ENCODE results near the gene ABR. TPM values are rescaled to one million over a fixed set of nuclear protein-coding genes. Genes with fewer than 3 reads are reported as not detected.

Gene ABR
- total RNA-seq, 1 donor: 156 TPM

GRCh38 chr17:968812-969730, 210.7 kb downstream of the ABR start:
- DNase-seq (ENCODE audit: insufficient read length, low spot score, missing footprints): peak; percentile 62
- Histone ChIP-seq H2AFZ (ENCODE audit: low read length) (no peak overlapping the region), H3K27me3 (ENCODE audit: insufficient read depth, low read length) (no peaks in the 10 kb centered on the region), H3K4me2 (ENCODE audit: insufficient read depth, low read length) (peak overlapping the region; percentile 50), H3K4me3 (ENCODE audit: insufficient read depth, low read length) (peak overlapping the region; percentile 20), H3K79me2 (ENCODE audit: insufficient read depth, low read length) (peaks cover 62% of the 10 kb centered on the region), H3K36me3 (ENCODE audit: insufficient read depth, low read length) (peaks cover 6% of the 10 kb centered on the region), H4K20me1 (ENCODE audit: insufficient read depth, low read length) (peaks cover 48% of the 10 kb centered on the region), H3K27ac (ENCODE audit: low read depth, low read length) (no peak overlapping the region), H3K9me3 (ENCODE audit: low read depth, low read length) (no peaks in the 10 kb centered on the region), H3K4me1 (ENCODE audit: insufficient read depth, low read length) (no peaks in the 10 kb centered on the region)
- no peak for TF ChIP-seq CTCF (IDR thresholded peaks at IDR 0.05; ENCODE audit: extremely low read depth, low read depth, low read length)

- Histone ChIP-seq H3K4me2 (ENCODE audit: insufficient read depth, low read length) (no peak overlapping the region), H4K20me1 (ENCODE audit: insufficient read depth, low read length) (peaks cover 53% of the 10 kb centered on the region), H3K4me1 (ENCODE audit: insufficient read depth, low read length) (no peaks in the 10 kb centered on the region), H3K27ac (ENCODE audit: low read depth, low read length) (no peak overlapping the region), H3K79me2 (ENCODE audit: insufficient read depth, low read length) (peaks cover 54% of the 10 kb centered on the region), H3K9me3 (ENCODE audit: low read depth, low read length) (no peaks in the 10 kb centered on the region), H3K4me3 (ENCODE audit: insufficient read depth, low read length) (no peak overlapping the region), H3K36me3 (ENCODE audit: insufficient read depth, low read length) (peaks cover 6% of the 10 kb centered on the region), H2AFZ (ENCODE audit: low read length) (no peak overlapping the region), H3K27me3 (ENCODE audit: insufficient read depth, low read length) (no peaks in the 10 kb centered on the region)
- DNase-seq (ENCODE audit: insufficient read length, low spot score, missing footprints): no peak
- TF ChIP-seq CTCF (IDR thresholded peaks at IDR 0.05; ENCODE audit: extremely low read depth, low read depth, low read length): no peak
Observed at GRCh38 chr17:967122-967521, 212.7 kb downstream of the ABR start.

DNA sequence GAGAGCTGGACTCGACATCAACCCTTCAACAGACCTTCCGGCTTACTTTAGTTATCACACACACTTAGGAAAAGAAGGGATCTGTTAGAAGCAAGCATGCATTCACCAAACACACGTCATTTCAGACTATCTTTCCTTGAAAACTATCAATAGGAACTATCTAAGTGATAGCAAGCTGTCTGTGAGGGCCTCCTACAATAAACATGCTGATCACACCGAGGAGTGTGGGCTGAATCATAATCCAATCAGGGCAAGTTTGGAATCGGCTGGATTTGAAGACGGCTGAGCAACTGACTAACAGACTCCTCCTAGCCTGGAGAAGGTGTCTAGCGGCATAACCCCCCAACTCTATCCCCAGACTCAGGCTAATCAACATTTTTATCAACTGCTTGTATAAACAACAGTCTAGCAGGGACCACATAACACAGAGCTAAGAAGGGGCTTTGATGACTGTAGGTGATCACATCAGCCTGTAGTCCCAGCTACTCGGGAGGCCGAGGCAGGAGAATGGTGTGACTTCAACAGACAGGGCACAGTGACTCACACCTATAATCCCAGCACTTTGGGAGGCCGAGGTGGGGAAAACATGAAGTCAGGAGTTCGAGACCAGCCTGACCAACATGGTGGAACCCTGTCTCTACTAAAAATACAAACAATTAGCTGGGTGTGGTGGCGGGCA, 214.3 kb downstream of the ABR start:
- no peaks in the 10 kb centered on the region for H3K4me1 ChIP-seq (ENCODE audit: insufficient read depth, low read length)
- H3K9me3 ChIP-seq (ENCODE audit: low read depth, low read length): no peaks in the 10 kb centered on the region
- peaks cover 49% of the 10 kb centered on the region for H3K79me2 ChIP-seq (ENCODE audit: insufficient read depth, low read length)
- H3K4me2 ChIP-seq (ENCODE audit: insufficient read depth, low read length): no peak overlapping the region
- H4K20me1 ChIP-seq (ENCODE audit: insufficient read depth, low read length): peaks cover 60% of the 10 kb centered on the region
- no peak overlapping the region for H2AFZ ChIP-seq (ENCODE audit: low read length)
- no peak for TF ChIP-seq CTCF (IDR thresholded peaks at IDR 0.05; ENCODE audit: extremely low read depth, low read depth, low read length)
- no peaks in the 10 kb centered on the region for H3K27me3 ChIP-seq (ENCODE audit: insufficient read depth, low read length)
- no peak overlapping the region for H3K4me3 ChIP-seq (ENCODE audit: insufficient read depth, low read length)
- peaks cover 2% of the 10 kb centered on the region for H3K36me3 ChIP-seq (ENCODE audit: insufficient read depth, low read length)
- no peak for DNase-seq (ENCODE audit: insufficient read length, low spot score, missing footprints)
- no peak overlapping the region for H3K27ac ChIP-seq (ENCODE audit: low read depth, low read length)

- H3K27me3 ChIP-seq (ENCODE audit: insufficient read depth, low read length): no peaks in the 10 kb centered on the region
- no peak overlapping the region for H3K4me3 ChIP-seq (ENCODE audit: insufficient read depth, low read length)
- DNase-seq (ENCODE audit: insufficient read length, low spot score, missing footprints): no peak
- no peaks in the 10 kb centered on the region for H3K36me3 ChIP-seq (ENCODE audit: insufficient read depth, low read length)
- no peak overlapping the region for H2AFZ ChIP-seq (ENCODE audit: low read length)
- H3K9me3 ChIP-seq (ENCODE audit: low read depth, low read length): no peaks in the 10 kb centered on the region
- peaks cover 43% of the 10 kb centered on the region for H3K79me2 ChIP-seq (ENCODE audit: insufficient read depth, low read length)
- no peaks in the 10 kb centered on the region for H3K4me1 ChIP-seq (ENCODE audit: insufficient read depth, low read length)
- H3K4me2 ChIP-seq (ENCODE audit: insufficient read depth, low read length): no peak overlapping the region
- no peak overlapping the region for H3K27ac ChIP-seq (ENCODE audit: low read depth, low read length)
- no peak for TF ChIP-seq CTCF (IDR thresholded peaks at IDR 0.05; ENCODE audit: extremely low read depth, low read depth, low read length)
- peaks cover 56% of the 10 kb centered on the region for H4K20me1 ChIP-seq (ENCODE audit: insufficient read depth, low read length)
Observed at GRCh38 chr17:964876-965275, 214.9 kb downstream of the ABR start.
